SKM-1 (cell line): ENCODE data around the gene KLK10.
"Not testable (repeated sequence)": the region's sequence is repeated elsewhere in the genome, so short reads cannot be mapped to it uniquely, and the experiment has no call there.

Source experiments
- DNase-seq: peaks from one replicate; lab custom pipeline; 2025; ENCODE audit not compliant: unreplicated experiment; lab: John Stamatoyannopoulos, UW

Gene KLK10

DNA sequence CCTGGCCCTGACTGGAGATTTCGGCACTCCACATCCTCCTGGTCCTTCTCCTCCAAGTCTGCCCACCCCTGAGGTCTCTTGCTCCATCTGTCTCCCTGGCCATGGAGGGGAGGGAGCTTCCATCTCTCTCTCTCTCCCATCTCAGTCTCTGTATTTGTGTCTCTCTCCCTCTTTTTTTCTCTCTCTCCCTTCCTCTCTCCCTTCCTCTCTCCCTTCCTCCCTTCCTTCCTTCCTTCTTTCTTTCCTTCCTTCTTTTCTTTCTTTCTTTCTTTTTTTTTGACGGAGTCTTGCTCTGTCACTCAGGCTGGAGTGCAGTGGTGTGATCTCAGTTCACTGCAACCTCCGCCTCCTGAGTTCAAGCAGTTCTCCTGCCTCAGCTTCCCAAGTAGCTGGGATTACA, 49.7 kb downstream of the KLK10 start:
- DNase-seq = not testable (repeated sequence)

DNA sequence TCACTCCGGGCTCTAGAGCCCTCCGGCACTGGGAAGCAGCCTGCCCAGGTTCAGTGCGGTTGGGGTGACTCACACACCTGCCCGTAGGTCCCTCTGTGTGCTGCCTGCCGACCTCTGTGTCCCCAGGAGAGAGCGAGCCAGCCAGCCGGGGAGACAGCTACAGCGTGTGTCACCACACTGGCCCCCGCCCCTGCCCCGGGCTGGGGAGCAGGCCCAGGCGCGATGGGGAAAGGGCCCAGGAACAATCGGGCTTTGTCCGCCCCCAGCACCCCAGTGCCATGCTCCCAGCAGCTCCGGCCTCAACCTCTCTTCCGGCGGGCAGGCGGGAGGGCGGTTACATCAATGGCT, 50.1 kb downstream of the KLK10 start, which contains the start of gene KLK6:
KLK6 (minus strand) TSS at position 179 of the 348 bp plus-strand sequence. CDS start 1,487 bp downstream, outside the sequence.
- no peak for DNase-seq

DNA sequence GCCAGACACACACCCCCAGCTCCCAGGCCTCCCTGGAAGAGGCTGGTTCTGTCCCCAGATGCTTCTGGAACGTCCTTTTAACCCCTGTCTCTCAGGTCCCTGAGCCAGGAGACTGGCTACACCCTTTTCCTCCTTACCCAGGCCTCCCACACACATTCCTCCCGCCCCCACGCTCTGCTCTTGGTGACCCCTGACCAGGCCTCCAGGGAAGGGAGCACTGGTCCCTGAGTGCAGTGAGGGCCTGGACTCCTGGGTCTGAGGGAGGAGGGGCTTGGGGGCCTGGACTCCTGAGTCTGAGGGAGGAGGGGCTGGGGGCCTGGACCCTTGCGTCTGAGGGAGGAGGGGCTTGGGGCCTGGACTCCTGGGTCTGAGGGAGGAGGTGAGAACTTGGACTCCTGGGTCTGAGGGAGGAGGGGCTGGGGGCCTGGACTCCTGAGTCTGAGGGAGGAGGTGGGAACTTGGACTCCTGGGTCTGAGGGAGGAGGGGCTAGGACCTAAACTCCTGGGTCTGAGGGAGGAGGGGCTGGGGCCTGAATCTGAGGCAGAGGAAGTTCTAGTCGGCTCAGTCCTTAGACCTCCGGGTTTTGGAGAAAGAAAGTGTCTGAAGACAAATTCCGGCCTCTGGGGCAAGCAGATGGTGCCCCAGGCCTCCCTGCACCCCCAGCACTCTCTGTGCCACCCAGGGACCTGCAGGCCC, 50.6 kb downstream of the KLK10 start:
- DNase-seq = no peak

DNA sequence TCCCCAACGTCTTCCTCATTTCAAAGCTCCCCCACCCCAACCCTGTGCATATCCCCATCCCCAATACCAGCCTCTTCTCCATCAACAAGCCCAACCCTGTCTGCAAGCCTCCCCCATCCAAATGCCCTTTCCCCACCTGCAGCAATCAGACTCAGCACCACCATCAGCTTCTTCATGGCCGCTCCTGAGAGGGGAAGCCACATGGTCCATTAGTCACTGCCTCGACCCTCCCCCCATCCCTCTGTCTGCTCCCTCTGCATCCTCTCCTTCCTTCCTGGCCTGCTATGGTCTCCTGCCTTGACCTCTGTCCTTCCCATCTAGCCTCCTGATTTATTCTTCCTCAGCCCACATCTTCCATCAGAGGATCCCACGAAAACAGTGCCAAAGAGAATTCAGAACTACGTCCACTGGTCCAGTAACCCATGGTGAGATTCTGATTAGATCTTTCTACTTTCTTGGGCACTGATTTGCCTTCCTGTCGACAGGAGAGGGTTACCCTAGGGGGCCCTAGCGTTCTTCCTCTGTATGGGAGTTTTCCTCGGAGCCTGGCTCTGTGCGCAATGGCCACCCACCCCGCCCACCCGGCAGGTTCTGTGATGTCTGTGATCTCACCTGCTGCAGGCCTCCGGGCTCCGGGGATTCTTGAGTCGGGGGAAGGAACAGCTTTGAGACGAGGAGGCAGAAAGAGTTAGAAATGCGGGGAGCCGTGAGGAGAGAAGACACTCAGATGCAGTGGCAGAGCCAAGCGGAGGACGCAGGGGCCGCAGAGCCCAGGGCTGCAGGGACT, 51.4 kb downstream of the KLK10 start:
- DNase-seq = no peak

DNA sequence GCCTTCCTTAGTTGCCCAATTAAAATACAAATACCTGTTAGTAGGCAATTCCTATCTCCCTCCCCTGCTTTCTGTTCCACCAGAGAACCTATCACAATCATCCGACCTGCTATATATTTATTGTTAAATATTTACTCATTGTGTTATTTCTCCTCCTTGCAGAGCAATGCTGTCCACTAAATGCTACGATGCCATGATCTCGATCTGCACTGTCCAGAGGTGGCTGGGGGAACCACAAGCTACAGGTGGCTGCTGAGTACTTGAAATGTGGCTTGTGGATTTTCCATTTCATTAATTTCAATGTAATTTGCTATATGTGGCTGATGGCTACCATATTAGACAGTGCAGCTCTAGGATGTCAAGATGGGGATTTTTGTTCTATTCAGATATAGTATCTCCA, 55.2 kb downstream of the KLK10 start:
- DNase-seq = no peak

DNA sequence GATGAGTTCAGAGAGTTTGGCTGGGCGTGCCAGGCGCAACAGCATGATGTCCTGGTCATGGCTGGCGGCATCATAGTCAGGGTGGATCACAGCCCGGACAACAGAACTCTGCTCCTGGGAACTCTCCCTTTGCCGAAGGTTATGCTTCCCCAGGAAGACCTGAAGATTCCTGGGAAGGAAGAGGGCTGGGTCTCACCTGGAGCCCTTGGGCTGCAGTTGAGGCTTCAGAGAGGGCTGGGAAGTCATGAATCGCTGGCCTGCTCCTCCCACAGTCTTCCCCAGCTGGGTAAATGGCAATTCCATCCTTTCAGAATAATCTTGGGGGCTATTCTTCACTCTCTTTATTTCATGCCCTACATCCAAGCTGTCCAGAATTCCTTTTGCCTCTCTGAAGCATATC, 56.1 kb downstream of the KLK10 start:
- DNase-seq = no peak
